Left hindlimb (tissue), 1 donor: Measurements from ENCODE around the gene OCIAD2.
"Not testable (repeated sequence)": the region's sequence is repeated elsewhere in the genome, so short reads cannot be mapped to it uniquely, and the experiment has no call there.

Experiments
- DNase-seq: peaks from one replicate; pipeline ENCODE4 v3.0.0-alpha.2; 2018

Gene OCIAD2

GRCh38 chr4:48851651-48852050, 54.9 kb downstream of the OCIAD2 start:
- no peak for DNase-seq

DNA sequence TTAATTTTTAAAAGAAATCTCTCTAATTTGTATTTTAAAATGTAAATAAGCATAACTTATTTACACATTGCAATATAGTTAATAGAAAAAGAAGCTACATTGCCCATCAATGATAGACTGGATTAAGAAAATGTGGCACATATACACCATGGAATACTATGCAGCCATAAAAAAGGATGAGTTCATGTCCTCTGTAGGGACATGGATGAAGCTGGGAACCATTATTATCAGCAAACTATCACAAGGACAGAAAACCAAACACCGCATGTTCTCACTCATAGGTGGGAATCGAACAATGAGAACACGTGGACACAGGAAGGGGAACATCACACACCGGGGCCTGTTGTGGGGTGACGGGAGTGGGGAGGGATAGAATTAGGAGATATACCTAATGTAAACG, 57.8 kb downstream of the OCIAD2 start:
- DNase-seq = not testable (repeated sequence)

DNA sequence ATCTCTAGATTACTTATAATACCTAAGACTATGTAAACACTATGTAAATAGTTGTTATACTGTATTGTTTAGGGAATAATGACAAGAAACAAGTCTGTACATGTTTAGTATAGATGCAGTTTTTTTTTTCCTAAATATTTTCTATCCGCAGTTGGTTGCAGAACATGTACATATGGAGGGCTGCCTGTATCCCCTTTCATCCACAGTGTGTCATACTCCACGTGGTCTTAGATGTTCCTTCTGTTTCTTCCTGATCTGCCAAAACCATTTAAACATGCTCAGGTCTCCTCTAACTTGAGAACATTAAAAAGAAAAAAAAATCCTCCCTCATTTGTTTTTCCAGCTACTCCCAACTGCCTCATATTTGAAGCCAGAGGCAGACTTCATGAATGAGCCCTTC, 61.7 kb downstream of the OCIAD2 start:
- no peak for DNase-seq

DNA sequence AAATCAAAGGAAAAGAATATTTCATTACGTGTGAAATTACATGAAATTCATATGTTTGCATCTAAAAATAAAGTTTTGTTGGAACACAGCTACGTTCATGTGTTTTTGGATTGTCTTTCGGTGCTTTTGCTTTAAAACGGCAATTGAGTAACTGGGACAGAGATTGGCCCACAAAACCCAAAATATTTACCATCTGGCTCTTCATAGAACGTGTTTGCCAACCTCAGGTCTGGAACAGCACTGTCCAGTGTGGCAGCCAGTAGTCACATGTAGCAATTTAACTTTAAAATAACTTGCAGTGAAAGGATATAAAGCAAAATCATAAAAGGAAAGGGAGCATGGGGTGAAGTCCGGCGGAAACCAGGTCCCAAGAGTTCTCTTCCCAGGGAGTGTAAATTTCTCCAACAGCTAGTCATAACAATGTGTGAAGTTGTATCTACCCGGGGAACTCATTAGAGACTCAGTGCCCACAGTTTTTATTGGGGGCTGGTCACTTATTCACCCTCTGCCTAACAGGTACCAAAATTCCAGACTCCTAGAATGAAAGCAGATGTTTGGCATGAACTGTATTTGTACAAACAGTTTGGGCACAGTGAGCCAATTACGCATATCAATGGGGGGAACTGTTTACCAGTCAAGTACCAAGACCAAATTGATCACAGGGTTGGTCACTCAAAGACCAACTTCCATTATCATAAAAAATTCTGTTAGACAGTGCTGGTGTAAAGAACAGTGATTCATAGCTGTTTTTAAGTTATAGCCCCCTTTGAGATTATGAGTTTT, 65.3 kb downstream of the OCIAD2 start:
- DNase-seq = no peak

DNA sequence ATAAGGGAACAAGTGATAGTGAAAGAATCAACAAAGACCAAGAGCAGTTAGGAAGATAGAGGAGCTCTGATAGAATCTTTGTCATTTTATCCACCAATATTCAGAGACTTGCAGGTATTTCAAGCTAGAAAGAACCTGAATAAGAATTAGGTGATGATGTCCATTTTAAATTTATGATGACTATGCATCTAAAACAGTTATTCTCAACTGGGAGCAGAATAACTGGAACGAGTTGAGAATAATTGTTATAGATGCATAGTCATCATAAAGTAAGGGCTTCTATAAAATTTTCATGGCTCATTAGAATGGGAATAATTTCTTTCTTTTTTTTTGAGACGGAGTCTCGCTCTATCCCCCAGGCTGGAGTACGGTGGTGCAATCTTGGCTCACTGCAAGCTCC, 69.9 kb downstream of the OCIAD2 start:
- no peak for DNase-seq
